Nephron (organoid): ENCODE results near the gene RARRES1.

Experiments used
- H3K27ac Mint-ChIP-seq, 3 experiments: 2 replicates each; pipeline ENCODE4 v1.8.0; 2020; ENCODE audit warnings: mixed read lengths in 3 of 3, mild to moderate bottlenecking in 2 of 3, moderate library complexity in 1 of 3
- H3K27me3 Mint-ChIP-seq: 2 replicates; pipeline ENCODE4 v1.8.0; 2021; ENCODE audit warnings: low read depth, mild to moderate bottlenecking, moderate library complexity, mixed read lengths
- H3K36me3 Mint-ChIP-seq: 2 replicates; pipeline ENCODE4 v1.8.0; 2020; ENCODE audit warnings: low read depth, mixed read lengths
- H3K4me1 Mint-ChIP-seq: 2 replicates; pipeline ENCODE4 v1.8.0; 2020; ENCODE audit warnings: mixed read lengths
- H3K4me3 Mint-ChIP-seq, 3 experiments: 2 replicates each; pipeline ENCODE4 v1.8.0; 2020; ENCODE audit warnings: mild to moderate bottlenecking in 3 of 3, mixed read lengths in 3 of 3, moderate library complexity in 2 of 3
- H3K9me3 Mint-ChIP-seq: 2 replicates; pipeline ENCODE4 v1.8.0; 2020; ENCODE audit warnings: mixed read lengths
- TF ChIP-seq, protein P1 (sequence below), 3 experiments: fragments of 200-600 bp; sonication (generic); IDR thresholded peaks; one replicate each; pipeline ENCODE4 v1.5.0; 2021; ENCODE audit warnings: antibody characterized with exemption in 3 of 3; ENCODE audit not compliant: unreplicated experiment in 3 of 3

The RARRES1 gene

DNA sequence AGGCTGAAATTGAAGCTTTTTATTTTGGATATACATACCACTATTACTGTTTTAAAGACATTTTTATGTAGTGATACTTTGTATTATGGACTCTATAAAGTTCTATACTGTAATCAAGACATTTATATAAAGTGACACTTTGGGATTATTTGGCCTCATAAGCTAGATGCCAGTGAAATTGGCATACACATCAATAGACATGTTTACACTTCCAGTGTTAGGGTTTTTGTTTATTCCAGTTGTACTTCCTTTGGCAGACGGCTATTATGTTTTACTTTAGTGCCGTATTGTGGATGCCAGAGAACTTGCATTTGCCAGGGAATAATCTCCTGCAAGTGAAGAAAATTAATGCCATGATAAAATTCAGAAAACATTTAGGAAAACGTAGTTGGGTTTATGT, 65.8 kb downstream of the RARRES1 start:
- H3K4me1 Mint-ChIP-seq: no peaks in the 10 kb centered on the region
- H3K27me3 Mint-ChIP-seq: no peaks in the 10 kb centered on the region
- peaks cover 37% of the 10 kb centered on the region for H3K36me3 Mint-ChIP-seq
- H3K27ac Mint-ChIP-seq: no peak overlapping the region
- H3K4me3 Mint-ChIP-seq: no peak overlapping the region
- TF ChIP-seq, protein P1, sequence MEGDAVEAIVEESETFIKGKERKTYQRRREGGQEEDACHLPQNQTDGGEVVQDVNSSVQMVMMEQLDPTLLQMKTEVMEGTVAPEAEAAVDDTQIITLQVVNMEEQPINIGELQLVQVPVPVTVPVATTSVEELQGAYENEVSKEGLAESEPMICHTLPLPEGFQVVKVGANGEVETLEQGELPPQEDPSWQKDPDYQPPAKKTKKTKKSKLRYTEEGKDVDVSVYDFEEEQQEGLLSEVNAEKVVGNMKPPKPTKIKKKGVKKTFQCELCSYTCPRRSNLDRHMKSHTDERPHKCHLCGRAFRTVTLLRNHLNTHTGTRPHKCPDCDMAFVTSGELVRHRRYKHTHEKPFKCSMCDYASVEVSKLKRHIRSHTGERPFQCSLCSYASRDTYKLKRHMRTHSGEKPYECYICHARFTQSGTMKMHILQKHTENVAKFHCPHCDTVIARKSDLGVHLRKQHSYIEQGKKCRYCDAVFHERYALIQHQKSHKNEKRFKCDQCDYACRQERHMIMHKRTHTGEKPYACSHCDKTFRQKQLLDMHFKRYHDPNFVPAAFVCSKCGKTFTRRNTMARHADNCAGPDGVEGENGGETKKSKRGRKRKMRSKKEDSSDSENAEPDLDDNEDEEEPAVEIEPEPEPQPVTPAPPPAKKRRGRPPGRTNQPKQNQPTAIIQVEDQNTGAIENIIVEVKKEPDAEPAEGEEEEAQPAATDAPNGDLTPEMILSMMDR (IDR thresholded peaks at IDR 0.05; ENCODE audit: unreplicated experiment in 3 of 3): no peak
- H3K9me3 Mint-ChIP-seq: no peaks in the 10 kb centered on the region

DNA sequence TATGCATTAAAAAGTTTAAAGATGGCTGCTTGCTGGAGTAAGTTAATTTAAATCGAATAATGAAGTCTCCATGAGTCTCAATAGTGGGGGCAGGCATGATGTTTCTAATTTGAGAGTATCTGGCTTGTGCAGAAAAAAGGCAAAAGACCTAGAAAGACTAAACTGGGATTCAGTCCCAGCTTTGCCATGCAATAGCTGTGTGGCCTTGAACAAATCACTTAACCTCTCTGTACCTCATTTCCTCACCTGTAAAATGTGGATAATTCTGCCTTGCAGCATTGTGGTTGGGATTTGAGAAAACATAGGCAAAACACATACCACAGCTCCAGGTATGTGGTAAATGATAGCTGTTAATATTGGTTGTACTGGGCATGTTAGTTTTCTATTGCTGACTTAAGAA, 68.4 kb downstream of the RARRES1 start:
- TF ChIP-seq, protein P1 (IDR thresholded peaks at IDR 0.05; ENCODE audit: unreplicated experiment in 3 of 3): no peak
- no peaks in the 10 kb centered on the region for H3K9me3 Mint-ChIP-seq
- no peaks in the 10 kb centered on the region for H3K27me3 Mint-ChIP-seq
- H3K4me3 Mint-ChIP-seq: no peak overlapping the region
- H3K27ac Mint-ChIP-seq: no peak overlapping the region
- H3K36me3 Mint-ChIP-seq: peaks cover 40% of the 10 kb centered on the region
- no peaks in the 10 kb centered on the region for H3K4me1 Mint-ChIP-seq

DNA sequence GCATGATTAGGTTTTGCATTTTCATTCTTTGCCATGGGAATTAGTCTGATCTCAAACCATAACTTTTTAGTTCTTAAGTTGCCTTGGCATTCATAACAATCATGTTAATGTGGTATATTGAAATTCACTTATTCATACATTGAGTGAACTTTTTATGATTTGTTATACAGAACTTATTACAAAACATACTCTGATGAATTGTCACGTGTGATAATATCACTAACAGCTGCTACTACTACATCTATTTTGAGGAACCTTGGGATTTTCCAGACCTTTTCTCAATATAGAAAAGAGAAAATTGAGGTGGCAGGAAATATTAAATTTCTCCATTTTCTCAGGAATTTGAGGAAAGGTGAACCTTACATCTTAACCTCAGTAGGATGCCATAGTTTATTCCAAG, 69.0 kb downstream of the RARRES1 start:
- H3K4me1 Mint-ChIP-seq: no peaks in the 10 kb centered on the region
- peaks cover 40% of the 10 kb centered on the region for H3K36me3 Mint-ChIP-seq
- no peak overlapping the region for H3K27ac Mint-ChIP-seq
- TF ChIP-seq, protein P1 (IDR thresholded peaks at IDR 0.05; ENCODE audit: unreplicated experiment in 3 of 3): no peak
- no peaks in the 10 kb centered on the region for H3K9me3 Mint-ChIP-seq
- no peaks in the 10 kb centered on the region for H3K27me3 Mint-ChIP-seq
- H3K4me3 Mint-ChIP-seq: no peak overlapping the region

DNA sequence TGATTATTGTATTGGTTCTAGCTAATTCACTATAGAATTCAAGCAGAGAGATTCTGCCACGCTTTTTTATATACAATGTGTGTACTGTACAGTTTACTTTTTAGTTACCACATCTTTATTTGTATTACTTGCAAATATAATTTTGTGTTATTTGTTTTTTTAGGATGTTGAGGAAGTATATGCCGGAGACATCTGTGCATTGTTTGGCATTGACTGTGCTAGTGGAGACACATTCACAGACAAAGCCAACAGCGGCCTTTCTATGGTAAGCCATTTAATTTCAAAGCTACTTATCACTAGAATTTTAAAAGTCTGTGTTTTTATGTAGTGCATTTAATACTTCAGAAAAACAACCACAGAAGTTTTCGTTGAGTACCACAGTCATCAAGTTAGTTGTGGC, 71.5 kb downstream of the RARRES1 start:
- H3K36me3 Mint-ChIP-seq: peaks cover 42% of the 10 kb centered on the region
- no peak overlapping the region for H3K27ac Mint-ChIP-seq
- no peaks in the 10 kb centered on the region for H3K9me3 Mint-ChIP-seq
- TF ChIP-seq, protein P1 (IDR thresholded peaks at IDR 0.05; ENCODE audit: unreplicated experiment in 3 of 3): no peak
- H3K4me1 Mint-ChIP-seq: no peaks in the 10 kb centered on the region
- H3K27me3 Mint-ChIP-seq: no peaks in the 10 kb centered on the region
- H3K4me3 Mint-ChIP-seq: no peak overlapping the region

DNA sequence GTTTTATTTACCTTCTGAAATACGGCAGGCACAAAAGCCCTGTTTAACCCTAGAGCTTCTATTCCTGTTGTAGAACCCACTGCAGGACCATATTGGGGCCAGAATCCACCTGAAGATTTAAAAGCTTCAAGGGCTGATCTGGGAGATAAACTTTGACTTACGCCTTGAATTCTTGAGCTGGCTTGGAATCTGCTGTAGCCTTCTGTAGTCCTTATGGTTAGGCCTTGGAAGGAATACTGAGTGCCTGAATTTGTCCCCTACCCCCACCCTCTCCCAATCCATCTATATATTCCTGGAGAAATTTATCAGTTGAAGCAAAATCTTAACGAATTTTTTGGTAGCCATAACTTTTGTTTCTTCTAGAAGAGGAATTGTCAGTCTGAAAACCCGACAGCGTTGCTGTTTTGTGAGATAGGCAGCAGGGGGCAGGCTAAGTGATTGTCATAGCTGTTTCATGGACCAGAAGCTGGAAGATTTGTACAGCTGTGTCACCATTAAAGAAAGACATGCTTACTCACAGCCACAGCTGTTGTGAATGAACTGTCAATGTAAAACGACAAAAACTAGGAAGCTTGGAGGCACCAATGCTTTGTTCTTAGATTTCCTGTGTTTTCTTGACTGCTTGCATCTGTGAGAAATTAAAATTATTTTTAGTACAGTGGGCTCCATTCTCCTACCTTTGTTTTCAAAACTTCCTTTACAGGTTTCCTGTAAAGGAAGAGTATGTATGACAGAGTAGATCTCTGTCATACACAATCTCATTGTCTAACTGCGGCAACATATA, 72.6 kb downstream of the RARRES1 start:
- Mint-ChIP-seq H3K9me3 (no peaks in the 10 kb centered on the region), H3K4me1 (no peaks in the 10 kb centered on the region), H3K4me3 (no peak overlapping the region), H3K27ac (no peak overlapping the region), H3K27me3 (no peaks in the 10 kb centered on the region), H3K36me3 (peaks cover 39% of the 10 kb centered on the region)
- TF ChIP-seq, protein P1 (IDR thresholded peaks at IDR 0.05; ENCODE audit: unreplicated experiment in 3 of 3): peak; percentile 55 to 68 (median 60)

DNA sequence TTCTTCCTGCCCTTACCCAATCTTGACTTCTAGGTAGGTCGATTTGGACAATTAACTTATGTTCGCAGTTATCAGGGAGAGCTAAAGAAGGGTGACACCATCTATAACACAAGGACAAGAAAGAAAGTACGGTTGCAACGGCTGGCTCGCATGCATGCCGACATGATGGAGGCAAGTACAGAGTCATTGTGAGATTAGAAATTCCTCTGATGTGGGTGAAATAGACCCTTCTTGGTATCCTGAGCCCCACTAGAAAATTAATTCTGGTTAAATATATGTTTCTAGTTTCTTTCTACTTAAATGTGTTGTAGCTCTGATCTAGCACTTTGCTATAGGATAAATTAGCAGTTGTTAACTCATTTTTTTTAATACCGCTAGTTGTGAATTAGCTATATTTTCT, 73.4 kb downstream of the RARRES1 start:
- Mint-ChIP-seq H3K27me3 (no peaks in the 10 kb centered on the region), H3K4me1 (no peaks in the 10 kb centered on the region), H3K9me3 (no peaks in the 10 kb centered on the region), H3K27ac (no peak overlapping the region), H3K4me3 (no peak overlapping the region), H3K36me3 (peaks cover 33% of the 10 kb centered on the region)
- TF ChIP-seq, protein P1 (IDR thresholded peaks at IDR 0.05; ENCODE audit: unreplicated experiment in 3 of 3): no peak
